BLaER1 (cell line): ENCODE measurements around the gene NFKBIA.
"Not testable (repeated sequence)": the region's sequence is repeated elsewhere in the genome, so short reads cannot be mapped to it uniquely, and the experiment has no call there.

Source experiments
- H3K27ac ChIP-seq: shearing (Covaris generic); formaldehyde crosslinking; 2 replicates; pipeline ENCODE4 v1.8.1; 2022
- H3K27me3 ChIP-seq: shearing (Covaris generic); formaldehyde crosslinking; 2 replicates; pipeline ENCODE4 v1.8.1; 2022
- H3K36me3 ChIP-seq: shearing (Covaris generic); formaldehyde crosslinking; 2 replicates; pipeline ENCODE4 v1.8.1; 2022
- H3K4me1 ChIP-seq: shearing (Covaris generic); formaldehyde crosslinking; 2 replicates; pipeline ENCODE4 v1.8.1; 2022
- H3K4me2 ChIP-seq: shearing (Covaris generic); formaldehyde crosslinking; 2 replicates; pipeline ENCODE4 v1.8.1; 2022
- H3K4me3 ChIP-seq: shearing (Covaris generic); formaldehyde crosslinking; 2 replicates; pipeline ENCODE4 v1.8.1; 2022
- H3K9ac ChIP-seq: shearing (Covaris generic); formaldehyde crosslinking; 2 replicates; pipeline ENCODE4 v1.8.1; 2022
- H3K9me3 ChIP-seq: shearing (Covaris generic); formaldehyde crosslinking; 2 replicates; pipeline ENCODE4 v1.8.1; 2022
- H4K20me1 ChIP-seq: shearing (Covaris generic); formaldehyde crosslinking; 2 replicates; pipeline ENCODE4 v1.8.1; 2022
- Cebpa-rat ChIP-seq: shearing (Covaris generic); IDR thresholded peaks from 2 replicates; pipeline ENCODE4 v1.8.1; 2022

Gene NFKBIA

GRCh38 chr14:35383569-35384454 lies 20.7 kb downstream of the NFKBIA start:
- H3K36me3 ChIP-seq: no peaks in the 10 kb centered on the region
- H4K20me1 ChIP-seq: no peaks in the 10 kb centered on the region
- no peaks in the 10 kb centered on the region for H3K9me3 ChIP-seq
- H3K4me1 ChIP-seq: peaks cover 31% of the 10 kb centered on the region
- H3K9ac ChIP-seq: no peak overlapping the region
- H3K4me3 ChIP-seq: no peak overlapping the region
- TF ChIP-seq Cebpa-rat: no peak
- peak overlapping the region; percentile 80 for H3K27ac ChIP-seq
- H3K27me3 ChIP-seq: no peaks in the 10 kb centered on the region
- peak overlapping the region; percentile 72; the same call in 1 of the 2 replicates for H3K4me2 ChIP-seq

GRCh38 chr14:35380794-35381193 lies 23.8 kb downstream of the NFKBIA start:
- Histone ChIP-seq H3K9ac (no peak overlapping the region), H3K4me3 (no peak overlapping the region), H3K36me3 (no peaks in the 10 kb centered on the region), H3K9me3 (no peaks in the 10 kb centered on the region), H3K4me2 (no peak overlapping the region), H3K27me3 (no peaks in the 10 kb centered on the region), H3K4me1 (peaks cover 21% of the 10 kb centered on the region), H4K20me1 (no peaks in the 10 kb centered on the region), H3K27ac (no peak overlapping the region)
- no peak for TF ChIP-seq Cebpa-rat

GRCh38 chr14:35379234-35379933 lies 25.2 kb downstream of the NFKBIA start:
- not testable (repeated sequence) for H3K9me3 ChIP-seq, H3K4me3 ChIP-seq, H3K4me1 ChIP-seq, H3K27me3 ChIP-seq, H3K4me2 ChIP-seq, H3K36me3 ChIP-seq, H3K27ac ChIP-seq, H4K20me1 ChIP-seq, H3K9ac ChIP-seq

- H3K9ac ChIP-seq: no peak overlapping the region
- no peak for TF ChIP-seq Cebpa-rat
- no peak overlapping the region for H3K4me3 ChIP-seq
- no peaks in the 10 kb centered on the region for H3K9me3 ChIP-seq
- H3K27ac ChIP-seq: no peak overlapping the region
- H3K27me3 ChIP-seq: no peaks in the 10 kb centered on the region
- no peak overlapping the region for H3K4me2 ChIP-seq
- H3K4me1 ChIP-seq: no peaks in the 10 kb centered on the region
- no peaks in the 10 kb centered on the region for H4K20me1 ChIP-seq
- no peaks in the 10 kb centered on the region for H3K36me3 ChIP-seq
Observed at GRCh38 chr14:35378425-35379233, 25.9 kb downstream of the NFKBIA start.

GRCh38 chr14:35375558-35376025 lies 29.0 kb downstream of the NFKBIA start:
- no peak for TF ChIP-seq Cebpa-rat
- H4K20me1 ChIP-seq: no peaks in the 10 kb centered on the region
- H3K4me2 ChIP-seq: no peak overlapping the region
- H3K36me3 ChIP-seq: no peaks in the 10 kb centered on the region
- no peaks in the 10 kb centered on the region for H3K27me3 ChIP-seq
- H3K27ac ChIP-seq: no peak overlapping the region
- H3K9ac ChIP-seq: no peak overlapping the region
- H3K9me3 ChIP-seq: peaks cover 16% of the 10 kb centered on the region
- no peaks in the 10 kb centered on the region for H3K4me1 ChIP-seq
- H3K4me3 ChIP-seq: no peak overlapping the region

GRCh38 chr14:35374263-35374712 lies 30.3 kb downstream of the NFKBIA start:
- Histone ChIP-seq H3K27me3 (no peaks in the 10 kb centered on the region), H3K4me3 (no peak overlapping the region), H3K4me1 (peaks cover 11% of the 10 kb centered on the region), H3K9ac (no peak overlapping the region), H3K36me3 (no peaks in the 10 kb centered on the region), H3K4me2 (no peak overlapping the region), H3K9me3 (peaks cover 16% of the 10 kb centered on the region), H4K20me1 (no peaks in the 10 kb centered on the region), H3K27ac (no peak overlapping the region)
- no peak for TF ChIP-seq Cebpa-rat

- H3K27me3 ChIP-seq, H3K36me3 ChIP-seq, H3K27ac ChIP-seq, H3K9ac ChIP-seq, H3K4me3 ChIP-seq, H3K4me2 ChIP-seq, H4K20me1 ChIP-seq: not testable (repeated sequence)
- Histone ChIP-seq H3K9me3 (peaks cover 16% of the 10 kb centered on the region), H3K4me1 (peaks cover 21% of the 10 kb centered on the region)
Observed at GRCh38 chr14:35373208-35373607, 31.3 kb downstream of the NFKBIA start.

GRCh38 chr14:35370969-35371368 lies 33.6 kb downstream of the NFKBIA start:
- Histone ChIP-seq H3K9me3 (peaks cover 16% of the 10 kb centered on the region), H3K27me3 (no peaks in the 10 kb centered on the region), H4K20me1 (no peaks in the 10 kb centered on the region), H3K27ac (no peak overlapping the region), H3K4me1 (peaks cover 44% of the 10 kb centered on the region), H3K4me3 (no peak overlapping the region), H3K36me3 (no peaks in the 10 kb centered on the region), H3K9ac (no peak overlapping the region), H3K4me2 (no peak overlapping the region)
- no peak for TF ChIP-seq Cebpa-rat

- H3K4me3 ChIP-seq: no peak overlapping the region
- no peak overlapping the region; the same call in 1 of the 2 replicates for H3K9ac ChIP-seq
- no peaks in the 10 kb centered on the region for H4K20me1 ChIP-seq
- peak overlapping the region; percentile 28; the same call in 1 of the 2 replicates for H3K4me2 ChIP-seq
- peaks cover 16% of the 10 kb centered on the region for H3K9me3 ChIP-seq
- no peaks in the 10 kb centered on the region for H3K27me3 ChIP-seq
- peaks cover 56% of the 10 kb centered on the region for H3K4me1 ChIP-seq
- no peak for TF ChIP-seq Cebpa-rat
- H3K36me3 ChIP-seq: no peaks in the 10 kb centered on the region
- peak overlapping the region; percentile 5; the same call in 1 of the 2 replicates for H3K27ac ChIP-seq
Observed at GRCh38 chr14:35369701-35370191, 34.8 kb downstream of the NFKBIA start.
